ENCODE measurements around the gene DKKL1. TPM values are rescaled to one million over a fixed set of nuclear protein-coding genes. Genes with fewer than 3 reads are reported as not detected.

The DKKL1 gene
- total RNA-seq, 4 donors from 2014 or later: 2.6 TPM; not detected in 3

- no peak for TF ChIP-seq CTCF (IDR thresholded peaks at IDR 0.05; ENCODE audit: low read depth)
These were observed 35.7 kb upstream of the DKKL1 start for GRCh38 chr19:49327878-49328544.

- TF ChIP-seq CTCF (IDR thresholded peaks at IDR 0.05; ENCODE audit: low read depth): no peak
These were observed 34.9 kb upstream of the DKKL1 start for GRCh38 chr19:49328741-49329140.

GRCh38 chr19:49331616-49332055, 32.0 kb upstream of the DKKL1 start:
- TF ChIP-seq CTCF (IDR thresholded peaks at IDR 0.05; ENCODE audit: low read depth): no peak

- TF ChIP-seq CTCF (IDR thresholded peaks at IDR 0.05; ENCODE audit: low read depth): no peak
These were observed 30.3 kb upstream of the DKKL1 start for GRCh38 chr19:49333418-49333805.

- TF ChIP-seq CTCF (IDR thresholded peaks at IDR 0.05; ENCODE audit: low read depth): no peak
These were observed 29.8 kb upstream of the DKKL1 start for GRCh38 chr19:49333811-49334288.

GRCh38 chr19:49335071-49335783, 28.4 kb upstream of the DKKL1 start, which contains the start of gene CD37:
Gene CD37, plus strand, starts transcription at chr19:49335406. Its CDS starts 135 bp downstream, at chr19:49335541.
- no peak for TF ChIP-seq CTCF (IDR thresholded peaks at IDR 0.05; ENCODE audit: low read depth)

- TF ChIP-seq CTCF (IDR thresholded peaks at IDR 0.05; ENCODE audit: low read depth): no peak
These were observed 27.7 kb upstream of the DKKL1 start for GRCh38 chr19:49335784-49336481.
